Smooth muscle cell (in vitro differentiated cells): ENCODE measurements around the gene MYO15B. TPM values are rescaled to one million over a fixed set of nuclear protein-coding genes. Genes with fewer than 3 reads are reported as not detected.

ENCODE experiments used
- DNase-seq: peaks from one replicate; lab custom pipeline; 2025; ENCODE audit not compliant: unreplicated experiment; lab: John Stamatoyannopoulos, UW
- H2AFZ ChIP-seq: fragments of 200-600 bp; sonication (generic); 2 replicates; pipeline ENCODE4 v1.6.0; 2016; ENCODE audit warnings: antibody characterized with exemption, low read depth, mild to moderate bottlenecking
- H3F3A ChIP-seq: fragments of 200-600 bp; sonication (generic); 2 replicates; pipeline ENCODE4 v1.6.0; 2017; ENCODE audit warnings: antibody characterized with exemption, low read depth
- H3K27ac ChIP-seq: fragments of 200-600 bp; sonication (generic); 2 replicates; pipeline ENCODE4 v1.5.1; 2016; ENCODE audit warnings: low read depth, mild to moderate bottlenecking
- H3K27me3 ChIP-seq: fragments of 200-600 bp; sonication (generic); 2 replicates; pipeline ENCODE4 v1.6.1; 2016; ENCODE audit warnings: low read depth, mild to moderate bottlenecking
- H3K36me3 ChIP-seq: fragments of 200-600 bp; sonication (generic); 2 replicates; pipeline ENCODE4 v1.5.1; 2016; ENCODE audit warnings: low read depth
- H3K4me1 ChIP-seq: fragments of 200-600 bp; sonication (generic); 2 replicates; pipeline ENCODE4 v1.5.1; 2016; ENCODE audit warnings: low read depth
- H3K4me2 ChIP-seq: fragments of 200-600 bp; sonication (generic); 2 replicates; pipeline ENCODE4 v1.6.0; 2016; ENCODE audit warnings: mild to moderate bottlenecking
- H3K4me3 ChIP-seq: fragments of 200-600 bp; sonication (generic); 2 replicates; pipeline ENCODE4 v1.5.1; 2016; ENCODE audit warnings: mild to moderate bottlenecking
- H3K79me2 ChIP-seq: fragments of 200-600 bp; sonication (generic); 2 replicates; pipeline ENCODE4 v1.6.0; 2016; ENCODE audit warnings: low read depth, mild to moderate bottlenecking
- H3K9ac ChIP-seq: fragments of 200-600 bp; sonication (generic); 2 replicates; pipeline ENCODE4 v1.6.0; 2016; ENCODE audit warnings: low read depth
- H3K9me3 ChIP-seq: fragments of 200-600 bp; sonication (generic); replicated peaks from 2 replicates; pipeline ENCODE4 v1.5.1; 2016; ENCODE audit warnings: low read depth
- H4K20me1 ChIP-seq: fragments of 200-600 bp; sonication (generic); 2 replicates; pipeline ENCODE4 v1.6.0; 2016; ENCODE audit warnings: low read depth
- WGBS: methylation state at CpG from one replicate; pipeline ENCODE4 v1.1.7; 2016; ENCODE audit warnings: low lambda C conversion rate; 5-methylcytosine and 5-hydroxymethylcytosine counted together
- polyA plus RNA-seq: library from polyadenylated mRNA; unstranded; fragments of >200 nt; fragmentation: Nextera tagmentation; extraction: Ambion mirVana; gene quantifications from 2 replicates; pipeline ENCODE4 v1.2.1, GENCODE V29; 2016
- total RNA-seq: library from RNA; depleted of rRNA; stranded (reverse); fragments of >200 nt; gene quantifications from 2 replicates; pipeline ENCODE4 v1.2.3, GENCODE V29; 2014
- TF ChIP-seq, protein P1 (sequence below): fragments of 200-600 bp; sonication (generic); IDR thresholded peaks from 2 replicates; pipeline ENCODE4 v1.5.1; 2017; ENCODE audit warnings: borderline replicate concordance, mild to moderate bottlenecking, antibody characterized with exemption; ENCODE audit not compliant: insufficient read depth, poor library complexity, severe bottlenecking

The MYO15B gene
- total and polyA plus RNA-seq, 2 experiments from 2014 or later, result 14.7 to 17.5 TPM

DNA sequence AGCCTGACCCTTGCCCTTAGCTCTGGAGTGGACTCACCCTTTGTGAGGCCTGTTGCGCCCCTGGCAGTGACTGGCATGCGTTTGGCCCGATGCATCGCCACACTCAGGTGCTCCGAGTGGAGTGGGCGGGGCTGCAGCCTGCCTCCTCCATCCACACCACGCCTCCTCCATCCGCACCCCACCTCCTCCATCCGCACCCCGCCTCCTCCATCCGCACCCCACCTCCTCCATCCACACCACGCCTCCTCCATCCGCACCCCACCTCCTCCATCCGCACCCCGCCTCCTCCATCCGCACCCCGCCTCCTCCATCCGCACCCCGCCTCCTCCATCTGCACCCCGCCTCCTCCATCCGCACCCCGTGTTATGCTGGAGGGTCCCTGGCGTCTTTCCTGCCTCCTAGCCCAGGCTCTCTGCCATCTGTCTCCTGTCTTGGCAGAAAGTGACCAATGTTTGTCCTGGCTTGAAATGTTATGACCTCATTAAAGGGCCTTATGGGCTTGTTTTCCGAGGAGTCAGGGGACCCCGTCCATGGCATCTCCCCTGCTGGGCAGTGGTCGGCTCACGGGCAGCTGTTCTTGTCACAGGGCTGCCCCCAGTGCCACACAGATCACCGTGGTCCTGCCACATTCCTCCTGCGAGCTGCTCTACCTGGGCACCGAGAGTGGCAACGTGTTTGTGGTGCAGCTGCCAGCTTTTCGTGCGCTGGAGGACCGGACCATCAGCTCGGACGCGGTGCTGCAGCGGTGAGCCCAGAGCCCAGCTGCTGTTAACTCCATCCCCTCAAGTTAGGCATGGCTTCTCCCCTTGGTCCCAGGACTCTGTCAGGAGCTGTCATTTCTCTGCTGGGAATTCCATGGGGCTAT, 28.7 kb upstream of the MYO15B start:
- H3K4me2 ChIP-seq, result no peak overlapping the region
- H3K4me3 ChIP-seq, result no peak overlapping the region
- WGBS, result 97% methylated on average over 24 of the region's 38 CpGs
- no peaks in the 10 kb centered on the region for H3F3A ChIP-seq
- no peaks in the 10 kb centered on the region for H4K20me1 ChIP-seq
- no peak overlapping the region for H3K9ac ChIP-seq
- no peaks in the 10 kb centered on the region for H3K4me1 ChIP-seq
- H3K27ac ChIP-seq, result no peak overlapping the region
- H3K9me3 ChIP-seq, result no peaks in the 10 kb centered on the region
- TF ChIP-seq, protein P1, sequence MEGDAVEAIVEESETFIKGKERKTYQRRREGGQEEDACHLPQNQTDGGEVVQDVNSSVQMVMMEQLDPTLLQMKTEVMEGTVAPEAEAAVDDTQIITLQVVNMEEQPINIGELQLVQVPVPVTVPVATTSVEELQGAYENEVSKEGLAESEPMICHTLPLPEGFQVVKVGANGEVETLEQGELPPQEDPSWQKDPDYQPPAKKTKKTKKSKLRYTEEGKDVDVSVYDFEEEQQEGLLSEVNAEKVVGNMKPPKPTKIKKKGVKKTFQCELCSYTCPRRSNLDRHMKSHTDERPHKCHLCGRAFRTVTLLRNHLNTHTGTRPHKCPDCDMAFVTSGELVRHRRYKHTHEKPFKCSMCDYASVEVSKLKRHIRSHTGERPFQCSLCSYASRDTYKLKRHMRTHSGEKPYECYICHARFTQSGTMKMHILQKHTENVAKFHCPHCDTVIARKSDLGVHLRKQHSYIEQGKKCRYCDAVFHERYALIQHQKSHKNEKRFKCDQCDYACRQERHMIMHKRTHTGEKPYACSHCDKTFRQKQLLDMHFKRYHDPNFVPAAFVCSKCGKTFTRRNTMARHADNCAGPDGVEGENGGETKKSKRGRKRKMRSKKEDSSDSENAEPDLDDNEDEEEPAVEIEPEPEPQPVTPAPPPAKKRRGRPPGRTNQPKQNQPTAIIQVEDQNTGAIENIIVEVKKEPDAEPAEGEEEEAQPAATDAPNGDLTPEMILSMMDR, result no peak
- H3K79me2 ChIP-seq, result no peaks in the 10 kb centered on the region
- H3K27me3 ChIP-seq, result no peaks in the 10 kb centered on the region
- H3K36me3 ChIP-seq, result no peaks in the 10 kb centered on the region
- no peak overlapping the region for H2AFZ ChIP-seq
- no peak for DNase-seq

DNA sequence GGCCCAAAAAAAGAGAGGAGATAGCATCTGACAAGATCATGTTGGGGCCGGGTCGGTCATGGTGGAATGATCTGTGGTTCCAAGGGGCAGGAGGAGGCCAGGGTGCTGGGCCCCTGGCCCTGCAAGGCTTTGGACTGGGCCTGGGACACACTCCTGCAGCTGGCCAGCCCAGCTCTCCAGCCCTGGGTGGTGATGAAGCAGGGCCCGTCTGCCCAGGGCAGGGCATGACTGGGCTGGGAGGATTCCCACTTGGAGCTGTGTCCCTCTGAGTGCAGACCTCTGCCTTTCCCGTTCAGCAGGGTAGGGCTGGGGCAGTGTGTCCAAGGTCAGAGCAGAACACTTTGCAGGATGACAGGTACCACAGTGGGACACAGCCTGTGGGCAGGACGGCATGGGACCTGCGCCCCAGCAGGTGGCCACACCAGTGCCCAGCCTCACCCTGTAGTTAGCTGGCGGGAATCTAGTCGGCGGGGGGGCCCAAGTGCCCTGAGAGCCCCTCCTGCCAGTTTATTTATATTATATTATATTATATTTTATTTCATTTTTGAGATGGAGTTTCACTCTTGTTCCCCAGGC, 27.6 kb upstream of the MYO15B start:
- Histone ChIP-seq H3K79me2 (no peaks in the 10 kb centered on the region), H3K4me2 (no peak overlapping the region), H3K4me1 (no peaks in the 10 kb centered on the region), H3K9ac (no peak overlapping the region), H4K20me1 (no peaks in the 10 kb centered on the region), H3K9me3 (no peaks in the 10 kb centered on the region), H3K36me3 (no peaks in the 10 kb centered on the region), H3K4me3 (no peak overlapping the region), H3K27me3 (no peaks in the 10 kb centered on the region), H3F3A (no peaks in the 10 kb centered on the region), H3K27ac (no peak overlapping the region), H2AFZ (no peak overlapping the region)
- DNase-seq, result no peak
- WGBS, result 92% methylated on average over 9 of the region's 9 CpGs
- TF ChIP-seq, protein P1, result no peak

DNA sequence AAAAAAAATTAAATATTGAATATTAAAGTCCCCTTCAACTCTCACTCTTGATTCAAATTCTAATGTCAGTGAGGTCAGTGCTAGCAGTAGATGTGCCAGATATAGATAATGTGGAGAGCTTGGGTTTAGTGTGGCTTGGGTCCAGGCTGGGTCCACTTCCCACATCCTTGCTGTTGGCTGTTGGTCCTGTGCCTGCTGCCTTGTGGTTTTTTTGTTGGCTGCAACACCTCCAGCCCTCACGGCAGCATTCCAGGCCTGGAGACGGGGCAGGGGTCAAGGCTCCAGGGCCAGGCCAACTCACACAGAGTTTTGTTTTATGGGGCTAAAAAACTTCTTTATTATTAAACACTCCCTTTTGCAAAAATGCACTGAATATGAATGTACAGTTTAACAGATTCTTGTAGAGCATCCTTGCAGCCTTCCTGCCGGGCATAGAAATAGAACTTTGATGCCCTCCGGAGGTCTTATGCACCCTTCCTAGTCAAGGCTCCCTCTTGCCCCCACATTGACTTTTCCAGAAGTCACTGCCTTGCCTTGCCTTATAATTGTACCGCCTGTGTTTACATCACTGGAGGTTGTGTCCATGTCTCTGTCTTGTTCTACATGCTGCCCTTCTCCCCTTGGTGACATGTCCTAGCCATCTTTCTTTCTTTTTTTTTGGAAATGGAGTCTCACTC, 25.5 kb upstream of the MYO15B start:
- TF ChIP-seq, protein P1, result no peak
- Histone ChIP-seq H3F3A (no peaks in the 10 kb centered on the region), H3K4me1 (no peaks in the 10 kb centered on the region), H3K36me3 (no peaks in the 10 kb centered on the region), H2AFZ (no peak overlapping the region), H3K9me3 (no peaks in the 10 kb centered on the region), H3K27me3 (no peaks in the 10 kb centered on the region), H3K79me2 (no peaks in the 10 kb centered on the region), H4K20me1 (no peaks in the 10 kb centered on the region), H3K27ac (no peak overlapping the region), H3K4me3 (no peak overlapping the region), H3K4me2 (no peak overlapping the region), H3K9ac (no peak overlapping the region)
- WGBS, result 86% methylated on average over 5 of the region's 5 CpGs
- DNase-seq, result no peak
